HG02610 (cell line): ENCODE results near the gene ANKS3.

ENCODE experiments used
- ATAC-seq: cut with Tn5 transposase; IDR thresholded peaks from one replicate; pipeline ENCODE4 v1.9.1; 2021; ENCODE audit warnings: mild to moderate bottlenecking, moderate library complexity; ENCODE audit not compliant: unreplicated experiment

The ANKS3 gene

DNA sequence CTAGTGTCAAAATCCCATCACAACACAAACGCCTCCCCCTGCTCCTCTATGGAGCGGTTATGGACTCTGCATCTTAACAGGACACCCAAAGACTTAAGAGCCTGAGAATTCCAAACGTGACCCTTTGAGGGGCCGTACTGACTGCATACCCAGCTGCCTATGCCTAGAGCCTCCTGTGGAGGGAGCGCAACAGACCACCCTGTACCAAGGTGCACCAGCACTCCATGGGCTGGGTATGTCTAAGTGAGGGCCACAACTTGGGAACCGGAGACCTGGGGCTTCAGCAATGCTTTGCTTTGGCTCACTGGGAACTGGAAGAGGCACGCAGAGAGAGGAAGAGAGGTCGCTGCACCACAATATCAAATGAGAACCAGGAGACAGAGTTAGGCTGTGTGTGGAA, 5.4 kb downstream of the ANKS3 start:
- no peak for ATAC-seq

DNA sequence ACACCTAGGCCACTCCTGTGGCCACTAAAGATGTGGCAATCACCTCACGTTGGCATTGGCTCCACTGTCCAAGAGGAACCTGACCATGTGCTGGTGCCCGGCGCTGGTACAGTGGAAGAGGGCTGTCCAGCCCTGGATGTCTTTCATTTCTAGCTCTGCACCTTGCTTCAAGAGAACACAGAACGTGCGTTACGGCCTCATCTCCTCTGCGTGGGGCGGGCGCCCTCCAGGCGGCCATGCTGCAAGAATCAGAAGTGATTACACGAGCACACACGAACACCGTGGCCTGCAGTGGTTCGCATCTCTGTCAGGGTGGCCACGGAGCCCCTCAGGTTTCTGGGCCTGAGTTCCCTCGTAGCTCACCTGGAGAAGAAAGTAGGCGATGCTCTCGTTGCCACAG, 7.5 kb downstream of the ANKS3 start:
- ATAC-seq: no peak

DNA sequence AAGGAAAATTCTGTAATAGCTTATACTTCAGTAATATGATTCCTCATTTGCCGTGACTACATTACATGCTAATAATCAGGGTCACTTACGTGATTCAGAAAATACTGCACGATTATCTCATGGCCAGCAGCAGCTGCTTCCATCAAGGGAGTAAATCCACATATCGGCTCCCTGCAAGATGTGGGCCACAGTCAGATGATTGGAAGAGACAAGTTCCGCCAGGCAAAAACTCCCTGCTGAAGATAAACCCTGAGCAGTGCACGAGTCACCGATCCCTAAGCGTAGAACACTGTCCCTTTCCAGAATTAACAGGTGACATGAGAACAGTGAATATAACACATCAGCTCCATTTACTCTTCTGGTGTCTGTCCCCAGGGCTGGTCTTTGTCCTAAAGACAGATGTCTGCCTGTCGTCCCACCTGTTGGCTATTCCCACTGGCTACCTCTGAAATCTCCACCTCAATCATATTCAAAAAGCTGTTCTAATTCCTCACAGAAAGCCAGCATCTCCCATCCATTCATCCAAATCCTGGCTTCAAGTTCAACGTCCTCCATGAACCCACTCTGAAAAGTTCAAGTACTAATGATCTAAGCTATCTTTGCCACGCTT, 9.3 kb downstream of the ANKS3 start:
- ATAC-seq: no peak

DNA sequence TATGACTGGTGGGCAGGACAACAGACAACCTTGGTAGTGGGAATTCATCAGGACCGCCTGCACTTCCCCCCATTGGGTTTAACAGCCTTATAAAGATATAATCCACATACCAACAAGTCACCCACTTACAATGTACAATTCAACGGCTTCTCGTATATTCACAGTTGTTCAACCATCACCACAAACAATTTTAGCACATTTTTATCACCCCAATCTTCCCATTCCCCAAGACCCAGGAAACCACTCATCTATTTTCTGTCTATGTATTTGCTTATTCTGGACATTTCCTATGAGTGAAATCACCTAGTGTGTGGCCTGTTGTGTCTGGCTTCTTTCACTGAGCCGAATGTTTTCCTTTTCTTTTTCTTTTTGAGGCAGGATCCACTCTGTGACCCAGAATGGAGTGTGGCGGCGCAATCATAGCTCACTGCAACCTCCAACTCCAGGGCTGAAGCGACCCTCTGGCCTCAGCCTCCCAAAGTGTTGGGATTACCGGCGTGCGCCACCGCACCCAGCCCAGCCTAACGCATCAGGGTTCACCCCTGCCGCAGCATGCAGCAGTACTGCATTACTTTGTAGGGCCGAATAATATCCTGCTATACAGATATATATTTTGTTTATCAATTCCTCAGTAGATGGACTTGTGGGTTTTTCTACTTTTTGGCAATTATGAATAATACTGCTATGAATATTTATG, 10.9 kb downstream of the ANKS3 start:
- ATAC-seq: no peak

DNA sequence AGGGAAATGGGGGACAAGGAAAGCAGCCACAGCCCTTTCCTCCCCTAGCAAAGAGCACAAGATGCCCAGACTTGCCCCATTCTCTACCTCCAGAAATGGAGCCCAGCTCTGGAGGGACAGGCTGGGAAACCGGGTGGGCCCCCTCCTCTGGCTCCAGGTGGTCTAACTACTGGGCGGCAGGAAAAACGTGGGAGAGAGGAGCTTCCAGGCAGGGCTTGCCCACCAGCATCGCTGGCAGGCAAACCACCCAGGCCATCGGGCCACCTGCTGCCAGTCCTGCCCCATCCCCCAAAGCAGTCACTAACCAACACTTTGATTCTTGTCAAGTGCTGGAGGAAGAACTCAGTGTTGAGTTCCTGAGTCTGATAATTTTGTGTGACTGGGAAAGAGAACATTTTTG, 15.6 kb downstream of the ANKS3 start:
- ATAC-seq: no peak

DNA sequence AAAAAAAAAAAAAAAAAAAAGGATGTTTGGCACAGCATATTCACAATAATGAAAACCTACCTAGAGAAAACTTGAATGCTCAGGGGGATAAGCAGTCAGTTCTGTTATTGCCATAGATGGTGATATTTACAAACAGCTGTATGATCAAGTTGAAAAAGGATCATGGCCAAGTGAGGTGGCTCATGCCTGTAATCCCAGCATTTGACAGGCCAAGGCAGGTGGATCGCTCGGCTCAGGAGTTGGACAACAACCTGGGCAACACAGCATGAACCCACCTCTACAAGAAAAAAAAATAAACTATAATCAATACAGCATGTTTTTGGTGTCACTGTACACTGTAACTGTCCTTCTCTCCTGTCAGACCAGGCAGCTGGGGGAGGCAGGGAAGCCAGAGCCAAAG, 19.1 kb downstream of the ANKS3 start:
- no peak for ATAC-seq

DNA sequence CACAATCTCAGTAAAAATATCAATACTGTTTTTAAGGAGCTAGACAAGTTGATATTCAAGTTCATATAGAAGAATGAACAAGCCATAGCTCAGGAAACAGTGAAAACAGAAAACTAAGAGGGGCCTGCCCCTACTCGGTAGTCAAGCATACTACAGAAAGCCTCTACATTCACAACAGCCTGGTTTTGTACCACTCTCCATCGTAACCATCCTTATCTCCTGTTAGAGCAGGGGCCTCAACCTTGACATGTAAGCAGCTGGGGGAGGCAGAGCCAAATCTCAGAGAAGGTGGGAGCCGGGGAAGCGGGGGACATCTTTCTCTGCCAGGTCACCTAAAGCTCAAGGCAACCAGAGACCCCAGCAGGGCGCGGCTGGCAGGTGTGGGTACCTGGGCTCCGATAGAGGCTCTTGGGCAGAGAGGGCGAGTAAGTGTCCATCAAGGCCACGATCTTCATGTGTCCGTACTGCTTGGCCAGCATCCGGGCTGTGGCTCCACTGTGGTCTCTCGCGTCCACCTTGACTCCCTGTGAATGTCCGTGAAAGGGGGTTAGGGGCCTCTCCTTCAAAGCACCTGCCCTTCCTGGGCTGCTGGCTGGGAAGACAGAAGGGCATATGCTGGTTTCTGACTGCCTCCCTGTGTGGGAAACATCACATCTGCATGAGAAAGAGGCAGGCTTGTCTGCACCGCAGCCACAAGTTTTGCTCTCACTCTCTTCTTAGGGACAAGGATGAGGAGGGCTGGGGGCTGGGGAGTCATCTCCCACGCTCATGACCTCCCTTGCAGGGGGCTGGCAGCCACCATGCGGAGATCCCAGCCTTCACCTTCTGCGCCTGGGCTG, 20.2 kb downstream of the ANKS3 start:
- no peak for ATAC-seq

DNA sequence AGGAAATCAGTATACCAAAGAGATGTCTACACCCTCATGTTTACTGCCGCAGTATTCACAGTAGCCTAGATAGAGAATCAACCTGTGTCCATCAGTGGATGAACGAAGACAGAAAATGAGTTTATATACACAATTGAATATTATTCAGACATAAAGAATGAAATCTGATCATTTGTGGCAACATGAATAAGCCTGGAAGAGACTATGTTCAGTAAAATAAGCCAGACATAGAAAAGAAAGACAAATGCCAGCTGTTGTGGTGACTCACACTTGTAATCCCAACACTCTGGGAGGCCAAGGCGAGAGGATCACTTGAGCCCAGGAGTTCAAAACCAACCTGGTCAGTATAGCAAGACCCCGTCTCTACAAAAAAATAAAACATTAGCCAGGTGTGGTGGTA, 24.6 kb downstream of the ANKS3 start:
- ATAC-seq: no peak

DNA sequence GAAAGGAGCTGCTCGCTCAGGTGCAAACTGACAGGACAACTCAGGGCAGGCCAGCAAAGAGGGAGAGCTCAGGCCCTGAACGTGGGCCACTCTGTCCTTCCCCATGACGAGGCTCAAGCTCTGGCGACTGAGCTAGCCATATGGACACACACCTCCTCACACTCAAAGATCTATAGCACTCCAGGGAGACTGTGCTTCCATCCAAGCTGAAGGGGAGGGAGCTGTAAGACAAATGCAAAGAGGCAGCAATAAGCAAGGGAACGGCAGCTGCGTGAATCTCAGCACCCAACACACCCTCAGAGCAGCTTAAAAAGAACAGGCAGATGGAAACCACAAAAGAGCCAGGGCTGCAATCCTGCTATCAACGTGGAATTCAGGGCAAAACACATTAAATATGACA, 27.2 kb downstream of the ANKS3 start:
- ATAC-seq: no peak

DNA sequence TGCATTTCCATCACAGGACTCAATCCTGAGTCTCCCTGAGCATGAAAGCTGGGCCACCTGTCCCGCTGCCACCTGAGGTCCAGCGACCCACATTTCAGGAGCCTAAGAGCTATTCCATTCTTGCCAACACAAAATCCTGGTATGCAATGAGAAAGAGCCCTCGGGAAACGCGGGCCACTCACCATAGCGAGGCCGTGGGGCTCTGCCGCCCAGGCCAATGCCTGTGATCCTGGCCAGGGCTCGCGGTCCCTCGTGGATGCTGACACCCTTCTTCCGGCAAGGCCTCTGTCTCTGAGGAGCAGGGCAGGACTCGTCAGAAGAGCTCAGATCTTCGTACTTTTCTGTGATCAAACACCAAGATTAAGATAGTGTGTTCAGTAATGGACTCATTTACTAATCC, 29.2 kb downstream of the ANKS3 start:
- no peak for ATAC-seq

DNA sequence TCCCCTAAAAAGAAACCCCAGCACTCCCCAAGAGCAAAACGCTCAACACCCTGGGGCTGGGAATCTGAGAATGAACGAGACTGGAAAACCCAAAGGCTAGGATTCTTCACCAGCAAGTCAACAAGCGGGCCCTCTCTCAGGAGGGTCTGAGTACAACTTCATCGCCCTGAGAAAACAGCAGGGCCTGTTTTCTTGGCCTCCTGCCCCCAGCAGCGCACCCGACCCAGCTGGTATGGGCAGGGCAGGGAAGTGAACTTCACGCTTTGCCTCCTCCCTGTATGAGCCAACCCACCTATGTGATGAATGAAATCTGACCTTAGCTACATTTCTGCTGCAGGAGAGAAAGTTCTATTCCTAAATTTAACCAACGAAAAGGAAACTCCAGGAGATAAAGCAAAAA, 29.6 kb downstream of the ANKS3 start:
- ATAC-seq: no peak

DNA sequence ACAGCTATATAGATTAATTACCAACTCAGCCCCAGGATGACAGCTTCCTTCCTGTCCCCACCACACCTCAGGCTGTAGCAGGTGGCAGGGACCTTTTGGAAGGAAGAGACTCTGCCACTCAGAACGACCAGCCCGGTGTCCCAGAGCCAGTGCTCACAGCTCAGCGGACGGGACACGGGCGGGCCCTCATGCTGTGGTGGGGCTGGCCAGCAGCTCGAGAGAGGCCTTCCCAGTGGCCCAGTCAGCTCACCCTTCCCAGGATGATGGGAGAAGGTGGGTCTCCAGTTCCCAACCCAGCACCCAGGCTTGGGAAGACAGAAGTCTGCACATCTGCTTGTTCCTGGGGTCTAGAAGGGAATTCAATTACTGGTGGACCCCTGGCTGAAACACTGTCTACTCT, 30.2 kb downstream of the ANKS3 start:
- no peak for ATAC-seq

DNA sequence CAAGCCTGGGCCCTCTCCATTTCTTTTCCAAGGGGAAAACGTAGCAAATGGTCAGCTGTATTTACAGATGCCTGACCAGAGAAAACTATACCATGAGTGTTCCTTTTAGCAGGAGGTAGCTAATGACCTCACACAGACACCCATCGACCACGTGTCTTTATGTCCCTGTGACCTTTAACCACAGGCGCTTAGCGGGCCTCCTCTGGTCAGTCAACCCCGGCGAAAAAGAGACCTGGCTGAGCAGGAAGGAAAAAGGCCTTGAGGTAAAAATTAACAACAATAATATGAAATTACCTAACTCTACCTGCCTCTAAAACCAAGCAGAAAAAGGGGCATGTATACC, 31.6 kb downstream of the ANKS3 start:
- ATAC-seq: no peak

DNA sequence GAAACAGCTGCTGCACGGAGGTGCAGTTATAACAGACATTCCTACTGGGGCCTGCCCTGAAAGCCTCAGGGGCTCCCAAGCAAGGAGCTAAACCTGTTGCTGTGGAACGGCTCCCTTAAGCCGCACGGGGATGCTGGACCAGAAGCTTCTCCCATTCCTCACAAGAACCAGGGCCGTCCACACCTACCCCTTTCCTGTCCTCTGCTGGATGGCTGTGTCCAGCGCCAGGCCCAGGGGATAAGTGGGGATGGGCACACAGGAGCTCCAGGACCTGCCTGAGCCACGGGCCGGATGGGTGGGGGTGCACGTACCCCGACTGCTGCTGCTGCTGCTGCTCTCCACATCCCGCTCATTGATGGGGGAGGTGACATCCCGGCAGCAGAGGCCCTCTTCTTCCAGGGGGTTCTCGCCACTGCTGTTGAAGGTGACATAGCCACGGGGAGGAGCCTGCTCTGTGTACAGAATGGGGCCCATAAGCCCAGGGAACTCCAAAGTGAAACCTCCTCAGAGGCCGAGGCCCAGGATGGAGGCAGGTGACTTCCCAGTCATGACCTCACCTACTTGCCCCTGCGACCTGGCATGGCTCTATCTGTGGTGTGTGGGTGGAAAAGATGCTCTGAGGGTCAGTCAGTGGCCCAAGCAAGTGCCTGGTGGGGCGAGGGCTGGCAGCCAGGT, 32.1 kb downstream of the ANKS3 start:
- ATAC-seq: no peak

DNA sequence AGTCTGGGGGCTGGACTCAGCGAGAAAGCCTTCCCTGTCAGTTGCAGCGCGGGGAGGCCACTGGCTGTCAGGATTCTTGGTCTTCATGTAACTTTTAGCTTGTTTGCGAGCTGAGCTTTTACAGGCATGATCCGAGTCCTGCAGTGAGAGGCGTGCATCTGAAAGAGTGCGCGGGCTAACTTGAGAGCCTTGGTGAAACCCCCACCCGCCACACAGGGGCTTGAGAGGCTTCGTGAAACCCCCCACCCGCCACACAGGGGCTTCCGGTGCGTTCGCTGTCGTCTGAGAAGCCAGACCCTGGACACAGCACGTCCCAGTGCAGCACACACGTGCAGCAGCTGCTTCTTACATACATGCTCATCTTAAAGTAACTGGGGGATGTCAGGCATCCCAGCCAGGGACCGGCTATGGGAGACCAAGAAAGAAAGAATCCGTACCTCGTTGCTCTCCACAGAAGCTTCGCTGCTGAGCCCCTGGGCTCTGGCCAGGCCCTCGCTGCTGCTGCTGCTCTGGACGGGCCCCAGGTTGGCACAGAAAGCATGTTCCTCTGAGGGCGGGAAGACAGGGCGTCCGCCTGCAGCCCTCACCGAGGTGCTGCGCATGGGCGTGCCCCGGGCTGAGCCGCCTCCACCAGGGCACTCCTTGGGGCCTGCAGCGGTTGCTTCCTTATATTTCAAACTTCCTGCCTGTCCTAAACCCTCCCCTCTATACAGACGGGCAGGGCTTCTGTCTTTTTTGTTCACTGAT, 32.9 kb downstream of the ANKS3 start:
- ATAC-seq: no peak

DNA sequence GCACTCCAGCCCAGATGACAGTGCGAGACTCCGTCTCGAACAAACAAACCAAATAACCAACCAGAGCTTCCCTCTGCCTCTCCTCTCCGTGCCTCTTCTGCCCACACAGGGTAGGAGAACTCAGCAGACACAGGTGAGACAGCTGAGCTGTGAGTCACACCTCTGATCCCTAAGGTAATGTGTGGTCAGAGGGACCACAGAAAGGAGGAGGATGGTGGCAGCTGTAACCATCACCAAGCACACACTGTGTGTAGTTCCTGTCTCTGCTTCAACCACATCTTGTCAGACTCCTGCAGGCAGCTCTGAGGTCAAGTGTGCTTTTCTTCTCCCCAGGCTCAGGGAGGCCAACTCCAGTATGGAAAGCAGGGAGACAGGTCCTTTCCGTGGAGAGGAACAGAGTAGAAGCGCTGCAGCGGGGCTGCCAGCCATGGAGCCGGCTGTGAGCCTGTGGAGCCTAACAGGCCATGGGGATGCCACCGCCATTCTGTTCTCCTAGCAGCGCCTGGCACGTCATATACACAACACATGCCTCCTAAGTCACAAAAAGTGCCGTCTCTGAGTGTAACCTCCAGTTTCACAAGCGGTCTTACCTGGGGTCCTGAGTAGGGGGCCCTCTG, 33.6 kb downstream of the ANKS3 start:
- ATAC-seq: no peak

DNA sequence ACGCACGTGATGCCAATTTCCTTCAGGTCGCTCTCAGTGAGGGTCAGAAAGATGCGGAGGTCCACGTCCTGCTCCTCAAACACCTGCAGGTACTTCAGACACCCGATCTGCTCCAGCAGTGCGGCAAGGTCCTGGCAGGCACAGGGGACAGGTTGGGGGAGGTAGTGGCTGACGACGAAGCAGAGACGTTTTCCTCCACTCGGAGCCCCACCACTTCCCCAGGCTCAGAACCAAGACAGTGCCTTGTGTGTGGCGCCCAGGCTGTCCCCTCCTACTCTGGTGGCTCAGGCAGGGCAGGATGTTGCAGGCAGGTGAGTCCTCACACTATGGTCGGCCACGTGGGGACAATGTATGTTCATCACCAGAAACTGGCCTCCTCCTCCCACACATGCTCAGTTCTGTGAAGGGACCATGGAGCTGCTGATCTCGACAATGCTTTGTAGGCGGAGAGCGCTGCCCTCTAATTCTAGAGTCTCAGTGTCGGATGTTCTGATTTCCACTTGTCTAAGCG, 35.0 kb downstream of the ANKS3 start:
- no peak for ATAC-seq

DNA sequence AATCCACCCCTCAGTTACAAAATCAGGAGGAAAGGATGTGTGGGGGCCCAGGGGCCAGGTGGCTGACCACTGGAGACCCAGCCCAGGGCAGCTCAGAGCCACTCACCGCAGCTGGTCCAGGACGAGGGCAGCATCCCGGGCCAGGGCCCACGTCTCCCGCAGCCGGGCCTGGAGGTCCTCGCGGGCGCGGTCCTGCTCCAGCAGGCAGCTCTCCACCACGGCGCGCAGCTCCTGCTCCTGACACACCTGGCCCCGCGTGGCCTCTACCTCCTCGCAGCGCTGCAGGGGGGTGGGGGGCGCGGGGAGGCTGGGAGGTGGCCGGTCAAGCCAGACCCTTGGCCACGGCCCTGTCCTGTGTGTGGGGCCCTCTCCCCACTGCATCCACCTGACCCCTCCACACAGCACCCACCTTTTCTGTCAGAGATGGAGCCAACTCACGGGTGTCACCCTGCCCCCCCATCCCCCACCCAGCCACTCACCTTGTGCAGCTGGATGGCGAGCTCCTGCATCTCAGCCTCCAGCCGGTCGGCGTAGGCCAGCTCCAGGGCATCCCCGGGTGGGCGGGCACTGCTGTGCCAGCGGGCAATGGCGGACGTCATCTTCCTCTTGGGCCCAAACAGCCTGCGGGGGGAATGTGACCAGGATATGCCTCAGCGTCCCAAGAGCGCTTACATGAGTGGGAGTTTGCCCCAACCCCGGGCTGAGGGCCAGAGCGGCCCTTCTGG, 35.6 kb downstream of the ANKS3 start:
- no peak for ATAC-seq

DNA sequence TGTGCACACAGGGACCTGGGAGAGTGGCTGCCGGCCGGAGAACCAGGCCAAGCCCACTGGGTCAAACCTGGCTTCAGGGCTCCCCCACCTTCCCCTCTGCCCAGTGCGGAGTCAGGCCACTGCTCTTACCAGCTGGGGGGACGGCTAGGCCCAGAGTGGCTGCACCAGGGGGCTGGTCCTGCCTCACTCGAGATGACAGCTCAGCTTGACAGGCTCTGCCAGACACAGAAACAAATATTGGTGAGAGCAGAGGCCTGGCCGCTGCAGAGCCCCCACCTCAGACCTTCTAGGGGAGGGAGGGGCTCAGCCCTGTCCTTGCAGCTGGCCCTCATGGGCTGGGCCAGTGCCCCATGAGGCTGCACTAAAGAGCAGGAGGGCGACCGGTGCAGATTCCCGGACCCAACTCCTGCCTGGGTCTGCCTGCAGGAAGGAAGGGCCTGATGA, 36.2 kb downstream of the ANKS3 start:
- ATAC-seq: no peak
